Measurements from ENCODE around the gene ABCD2.

- TF ChIP-seq PKNOX1 (IDR thresholded peaks at IDR 0.05) (no peak), BHLHE40 (IDR thresholded peaks at IDR 0.05; ENCODE audit: borderline replicate concordance) (no peak), NFRKB (IDR thresholded peaks at IDR 0.05) (no peak), FOXK2 (IDR thresholded peaks at IDR 0.05) (no peak), ELF4 (IDR thresholded peaks at IDR 0.05) (no peak), SUZ12 (IDR thresholded peaks at IDR 0.05) (no peak), FOXM1 (IDR thresholded peaks at IDR 0.05; ENCODE audit: borderline replicate concordance) (no peak), ZNF384 (IDR thresholded peaks at IDR 0.05) (no peak), HDGF (IDR thresholded peaks at IDR 0.05; ENCODE audit: borderline replicate concordance) (no peak)
These were observed 6.1 kb downstream of the ABCD2 start for GRCh38 chr12:39613525-39613924.

Data from HEK293T (cell line).